GM12873 (cell line): Measurements from ENCODE around the gene FUCA2.

ENCODE experiments used
- CTCF ChIP-seq: IDR thresholded peaks from 2 replicates; pipeline ENCODE4 v1.5.1; 2012; ENCODE audit warnings: low read depth, mild to moderate bottlenecking, moderate library complexity, low read length, control low read depth; ENCODE audit not compliant: insufficient read depth; ENCODE audit errors: missing control alignments

The FUCA2 gene

GRCh38 chr6:143465546-143465945, 46.0 kb downstream of the FUCA2 start:
- no peak for TF ChIP-seq CTCF

- TF ChIP-seq CTCF, result no peak
Observed at GRCh38 chr6:143457563-143458359, 53.8 kb downstream of the FUCA2 start.

DNA sequence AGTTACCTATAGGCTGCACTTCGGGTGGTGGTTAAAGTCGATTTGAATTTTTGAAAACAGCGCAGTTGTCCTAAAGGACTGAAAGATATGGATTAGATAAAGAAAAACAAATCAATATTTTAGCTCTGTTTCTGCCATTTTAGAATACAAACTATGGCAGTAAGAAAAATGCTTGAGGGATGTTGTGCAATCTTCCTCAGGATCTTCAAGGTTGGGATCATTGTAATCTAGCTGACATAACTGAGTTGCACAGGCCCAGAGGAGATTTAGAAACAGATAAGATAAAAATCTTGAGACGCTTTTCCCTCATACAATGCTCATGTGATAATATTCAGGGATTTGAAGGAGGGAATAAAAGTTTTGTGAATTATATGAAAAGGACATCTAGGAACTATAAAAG, 60.0 kb downstream of the FUCA2 start:
- TF ChIP-seq CTCF, result no peak

DNA sequence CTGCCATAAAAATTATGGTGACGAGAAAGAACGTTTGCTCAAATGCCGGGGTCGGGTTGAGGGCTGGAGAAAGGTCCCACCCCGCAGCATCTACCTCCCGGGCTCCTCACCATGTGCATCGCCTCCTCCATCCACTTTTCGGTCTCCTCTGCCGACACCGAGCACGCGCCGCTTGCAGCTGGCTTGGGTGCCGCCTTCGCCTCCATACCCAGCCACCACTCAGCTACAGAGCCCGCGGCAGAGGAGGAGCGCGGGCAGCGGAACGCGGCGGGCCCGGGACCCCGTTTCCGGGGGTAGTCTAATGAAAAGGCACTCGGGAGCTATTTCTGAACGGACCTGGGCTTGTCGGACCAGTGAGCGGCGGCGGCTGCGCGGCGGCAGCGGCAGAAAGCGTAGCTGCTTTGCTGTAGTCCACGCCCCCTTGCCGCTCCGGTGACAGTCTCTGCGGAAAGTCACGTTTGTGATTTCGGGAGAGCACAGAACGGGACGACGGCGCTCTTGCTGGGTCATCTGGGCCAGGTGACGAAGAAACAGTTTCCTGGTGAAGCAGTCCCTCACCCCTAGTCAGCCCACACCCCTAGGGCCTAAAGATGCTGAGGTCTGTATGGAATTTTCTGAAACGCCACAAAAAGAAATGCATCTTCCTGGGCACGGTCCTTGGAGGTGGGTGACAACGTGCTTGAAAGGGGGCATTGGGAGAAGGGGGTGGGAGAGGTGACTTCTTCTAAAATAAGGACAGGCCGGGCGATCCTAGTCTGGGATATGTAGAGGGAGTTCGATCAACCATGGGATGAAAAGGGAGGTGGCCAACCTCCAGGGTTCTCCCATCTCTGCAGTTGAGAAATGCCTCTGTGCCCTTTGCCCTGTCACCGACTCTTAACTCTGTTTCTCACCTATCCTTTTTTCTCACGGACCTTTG, 60.8 kb downstream of the FUCA2 start, which contains the start of the genes ADAT2 and PEX3:
ADAT2 (minus strand) TSS at position 243 of the 919 bp plus-strand sequence; CDS start at position 206, 37 bp downstream.
PEX3 (plus strand) TSS at position 353 of the 919 bp plus-strand sequence; CDS start at position 591, 238 bp downstream.
- TF ChIP-seq CTCF, result no peak

DNA sequence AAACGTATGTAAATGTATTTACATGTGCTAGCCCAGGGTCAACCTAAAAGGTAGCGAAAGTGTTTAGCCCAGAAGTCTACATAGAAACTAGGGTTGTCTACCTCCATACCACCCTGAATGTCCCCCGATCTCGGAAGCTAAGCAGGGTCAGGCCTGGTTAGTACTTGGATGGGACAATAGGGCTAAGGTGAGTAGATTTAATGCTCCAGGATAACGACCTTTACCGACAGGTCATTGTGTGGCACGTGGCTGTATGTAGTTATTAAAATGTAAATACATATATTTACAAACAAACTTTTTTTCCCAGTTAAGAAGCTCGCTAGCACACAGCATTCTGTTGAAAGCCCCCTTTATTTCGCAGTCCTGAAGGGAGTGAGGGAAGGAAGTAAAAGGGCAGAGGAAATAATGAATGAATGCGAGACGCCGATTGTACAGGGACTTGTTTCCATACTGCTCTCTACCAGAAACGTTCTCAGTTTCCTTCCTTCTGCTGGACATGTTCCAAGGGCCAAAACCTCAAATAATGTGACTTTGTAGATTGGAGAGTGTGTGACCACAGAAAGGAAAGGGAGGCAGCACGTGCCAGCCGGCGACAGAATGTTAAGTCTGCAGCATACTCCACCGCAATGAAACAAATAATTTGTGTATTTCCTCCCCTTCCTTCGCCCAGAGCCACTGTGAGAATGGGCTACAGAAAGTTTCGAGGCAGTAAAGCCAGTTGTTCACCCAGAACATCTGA, 61.6 kb downstream of the FUCA2 start:
- no peak for TF ChIP-seq CTCF

DNA sequence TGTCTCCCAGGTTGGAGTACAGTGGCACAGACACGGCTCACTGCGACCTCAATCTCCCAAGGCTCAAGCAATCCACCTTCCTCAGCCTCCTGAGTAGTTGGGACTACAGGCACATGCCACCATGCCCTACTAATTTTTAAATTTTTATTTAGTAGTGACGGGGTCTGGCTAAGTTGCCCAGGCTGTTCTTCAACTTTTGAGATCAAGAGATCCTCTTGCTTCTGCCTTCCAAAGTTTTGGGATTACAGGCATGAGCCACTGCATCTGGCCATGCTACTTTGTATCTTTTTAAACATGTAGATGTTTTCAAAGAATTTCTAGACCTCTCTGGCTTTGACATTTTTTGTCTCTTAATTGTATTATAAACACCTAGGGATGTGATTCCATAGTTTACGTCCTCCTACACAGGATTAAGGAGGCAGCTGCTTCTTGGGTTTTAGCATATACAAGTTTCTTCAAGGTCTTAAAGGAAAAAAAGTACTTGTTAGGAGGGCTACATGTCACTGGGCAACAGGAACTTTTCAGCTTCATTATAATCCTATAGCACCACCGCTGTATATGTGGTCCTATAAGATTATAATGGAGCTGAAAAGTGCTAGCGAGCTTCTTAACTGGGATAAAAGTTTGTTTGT, 62.3 kb downstream of the FUCA2 start:
- no peak for TF ChIP-seq CTCF
